Esophagus mucosa (tissue), 1 donor: Measurements from ENCODE around the gene MAP7D1. TPM values are rescaled to one million over a fixed set of nuclear protein-coding genes. Genes with fewer than 3 reads are reported as not detected.
"Not testable (repeated sequence)": the region's sequence is repeated elsewhere in the genome, so short reads cannot be mapped to it uniquely, and the experiment has no call there.

Experiments
- ATAC-seq: fragments of 200-7000 bp; cut with Tn5 transposase; one replicate; pipeline ENCODE4 v1.9.1; 2020
- total RNA-seq: library from RNA; stranded (reverse); gene quantifications from one replicate; pipeline ENCODE4 v1.2.4, GENCODE V29; 2023
- donor health status: DM: yes; HTN: yes; CAD: no.

Gene MAP7D1
- total RNA-seq, 1 donor from 2014 or later = 93.1 TPM

- no peak for ATAC-seq
Measured at GRCh38 chr1:36154335-36154734, 1.6 kb upstream of the MAP7D1 start.

GRCh38 chr1:36154765-36155407 is 1.1 kb upstream of the MAP7D1 start:
- no peak for ATAC-seq

- peak; percentile 4 for ATAC-seq
Measured at GRCh38 chr1:36156329-36157114, 562 bp downstream of the MAP7D1 start.

- ATAC-seq = peak; percentile 1
Measured at GRCh38 chr1:36157115-36157903, 1.3 kb downstream of the MAP7D1 start.

GRCh38 chr1:36157973-36158826 is 2.2 kb downstream of the MAP7D1 start:
- no peak for ATAC-seq

GRCh38 chr1:36158827-36159252 is 2.9 kb downstream of the MAP7D1 start:
- not testable (repeated sequence) for ATAC-seq

GRCh38 chr1:36159614-36160387 is 3.8 kb downstream of the MAP7D1 start:
- ATAC-seq = no peak

- no peak for ATAC-seq
Measured at GRCh38 chr1:36160388-36160948, 4.5 kb downstream of the MAP7D1 start.

GRCh38 chr1:36160949-36161485 is 5.1 kb downstream of the MAP7D1 start:
- ATAC-seq = peak; percentile 20

GRCh38 chr1:36161641-36162531 is 5.9 kb downstream of the MAP7D1 start:
- ATAC-seq = peak; percentile 75

- ATAC-seq = no peak
Measured at GRCh38 chr1:36162680-36163239, 6.8 kb downstream of the MAP7D1 start.

- ATAC-seq = no peak
Measured at GRCh38 chr1:36163426-36163825, 7.5 kb downstream of the MAP7D1 start.

GRCh38 chr1:36164361-36164760 is 8.4 kb downstream of the MAP7D1 start:
- ATAC-seq = no peak

- ATAC-seq = no peak
Measured at GRCh38 chr1:36165145-36165544, 9.2 kb downstream of the MAP7D1 start.

GRCh38 chr1:36166136-36166535 is 10.2 kb downstream of the MAP7D1 start:
- ATAC-seq = no peak

- ATAC-seq = peak; percentile 41
Measured at GRCh38 chr1:36166938-36167905, 11.3 kb downstream of the MAP7D1 start.

- ATAC-seq = no peak
Measured at GRCh38 chr1:36168514-36168913, 12.6 kb downstream of the MAP7D1 start.
